Thyroid gland (tissue), 4 donors: ENCODE results near the gene VSNL1.

ENCODE experiments used
- CTCF ChIP-seq, 6 experiments: fragments of 200-600 bp in 3 of 6; fragments of 450-650 bp in 3 of 6; sonication (generic) in 3 of 6; IDR thresholded peaks; one replicate each; pipeline ENCODE4 v1.5.1; 2016 to 2019; ENCODE audit warnings: antibody characterized with exemption in 6 of 6, mild to moderate bottlenecking in 2 of 6, inconsistent platforms in 1 of 6, moderate library complexity in 1 of 6
- POLR2A ChIP-seq, 2 donors: fragments of 450-650 bp; IDR thresholded peaks; one replicate each; pipeline ENCODE4 v1.6.1; 2017; ENCODE audit warnings: antibody characterized with exemption in 2 of 2, mild to moderate bottlenecking in 2 of 2, moderate library complexity in 1 of 2

DNA sequence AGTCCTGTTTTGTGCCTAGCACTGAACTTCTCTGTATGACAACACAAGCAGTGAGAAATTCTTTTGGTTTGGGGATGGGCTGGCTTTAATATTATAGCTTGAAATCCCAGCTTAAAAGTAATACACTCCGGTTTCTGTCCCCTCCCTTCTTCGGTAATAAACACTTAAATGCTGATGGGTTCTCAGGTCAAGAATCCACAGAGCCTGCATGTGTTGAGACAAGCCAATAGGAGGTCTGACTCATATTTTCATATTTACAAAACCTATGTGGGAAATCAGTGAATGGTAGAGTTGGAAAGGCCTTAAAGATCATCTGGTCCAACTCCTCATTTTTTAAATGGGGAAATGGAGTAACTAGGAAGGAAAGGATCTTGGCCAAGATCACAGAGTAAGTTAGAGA, 47.5 kb downstream of the VSNL1 start:
- TF ChIP-seq CTCF (IDR thresholded peaks at IDR 0.05) (no peak), POLR2A (IDR thresholded peaks at IDR 0.05) (no peak)
